ENCODE measurements around the gene ARID4B.

GRCh38 chr1:235149824-235150223 lies 178.2 kb downstream of the ARID4B start:
- TF ChIP-seq EZH2 (conservative IDR thresholded peaks at IDR 0.05; ENCODE audit: low read depth, low read length) = no peak
- TF ChIP-seq IKZF5 (CRISPR knock-in tag; IDR thresholded peaks at IDR 0.05) = no peak

Measured in HepG2 (cell line).